DOHH2 (cell line): ENCODE measurements around the gene RTF2.

Source experiments
- H3F3A ChIP-seq: fragments of 200-600 bp; sonication (generic), shearing (Covaris generic); 2 replicates; pipeline ENCODE4 v1.6.0; 2016; ENCODE audit warnings: antibody characterized with exemption, mild to moderate bottlenecking; ENCODE audit not compliant: control insufficient read depth, insufficient read depth
- H3K27ac ChIP-seq: fragments of 200-600 bp; sonication (generic); 2 replicates; pipeline ENCODE4 v1.5.1; 2014; ENCODE audit warnings: low read depth, mild to moderate bottlenecking, low read length, moderate library complexity
- H3K27me3 ChIP-seq: fragments of 200-600 bp; sonication (generic); 2 replicates; pipeline ENCODE4 v1.6.1; 2014; ENCODE audit warnings: mild to moderate bottlenecking, low read length, mixed read lengths; ENCODE audit not compliant: control insufficient read depth
- H3K36me3 ChIP-seq: fragments of 200-600 bp; sonication (generic); 2 replicates; pipeline ENCODE4 v1.6.1; 2014; ENCODE audit warnings: mild to moderate bottlenecking, low read length, moderate library complexity, mixed read lengths; ENCODE audit not compliant: control insufficient read depth
- H3K4me1 ChIP-seq: fragments of 200-600 bp; sonication (generic); 2 replicates; pipeline ENCODE4 v1.6.1; 2014; ENCODE audit warnings: mild to moderate bottlenecking, low read length, mixed read lengths; ENCODE audit not compliant: control insufficient read depth
- H3K4me2 ChIP-seq: fragments of 200-600 bp; sonication (generic); 2 replicates; pipeline ENCODE4 v1.6.0; 2014; ENCODE audit warnings: mild to moderate bottlenecking, low read length, moderate library complexity
- H3K4me3 ChIP-seq: fragments of 200-600 bp; sonication (generic); 2 replicates; pipeline ENCODE4 v1.5.1; 2014; ENCODE audit warnings: mild to moderate bottlenecking, low read length, mixed read lengths
- H3K79me2 ChIP-seq: fragments of 200-600 bp; sonication (generic); 2 replicates; pipeline ENCODE4 v1.6.1; 2014; ENCODE audit warnings: mild to moderate bottlenecking, low read length, mixed read lengths; ENCODE audit not compliant: control insufficient read depth
- H3K9me2 ChIP-seq: fragments of 200-600 bp; sonication (generic); replicated peaks from 2 replicates; pipeline ENCODE4 v1.6.1; 2014; ENCODE audit warnings: mild to moderate bottlenecking, low read length, mixed read lengths; ENCODE audit not compliant: control insufficient read depth
- H3K9me3 ChIP-seq: fragments of 200-600 bp; sonication (generic); 2 replicates; pipeline ENCODE4 v1.6.1; 2014; ENCODE audit warnings: antibody characterized with exemption, low read length, mixed read lengths; ENCODE audit not compliant: control insufficient read depth, insufficient read depth
- H4K20me1 ChIP-seq: fragments of 200-600 bp; sonication (generic); 2 replicates; pipeline ENCODE4 v1.6.0; 2014; ENCODE audit warnings: low read depth, mild to moderate bottlenecking, antibody characterized with exemption, low read length, moderate library complexity; ENCODE audit not compliant: control insufficient read depth, insufficient read depth
- CTCF ChIP-seq: fragments of 200-600 bp; sonication (generic); IDR thresholded peaks from one replicate; pipeline ENCODE4 v1.5.1; 2014; ENCODE audit warnings: antibody characterized with exemption, mild to moderate bottlenecking, low read depth, low read length; ENCODE audit not compliant: poor library complexity, severe bottlenecking
- EZH2phosphoT487 ChIP-seq: fragments of 200-600 bp; sonication (generic); IDR thresholded peaks from 2 replicates; pipeline ENCODE4 v1.6.1; 2017; ENCODE audit warnings: borderline replicate concordance, mild to moderate bottlenecking, antibody characterized with exemption, low read length, moderate library complexity, mixed read lengths

Gene RTF2

GRCh38 chr20:56422076-56422823 lies 46.2 kb upstream of the RTF2 start:
- Histone ChIP-seq H3K36me3 (no peaks in the 10 kb centered on the region), H3K27me3 (no peaks in the 10 kb centered on the region; the same call in 1 of the 2 replicates), H4K20me1 (no peaks in the 10 kb centered on the region), H3K4me3 (no peak overlapping the region), H3K79me2 (no peaks in the 10 kb centered on the region), H3K4me2 (no peak overlapping the region), H3K4me1 (no peaks in the 10 kb centered on the region), H3K9me2 (no peaks in the 10 kb centered on the region), H3K9me3 (no peaks in the 10 kb centered on the region), H3K27ac (no peak overlapping the region), H3F3A (no peaks in the 10 kb centered on the region)
- TF ChIP-seq CTCF (no peak), EZH2phosphoT487 (no peak)

- Histone ChIP-seq H3K9me2 (no peaks in the 10 kb centered on the region), H3K27ac (no peak overlapping the region), H3K9me3 (no peaks in the 10 kb centered on the region), H3K27me3 (no peaks in the 10 kb centered on the region; the same call in 1 of the 2 replicates), H3K4me2 (no peak overlapping the region), H3F3A (no peaks in the 10 kb centered on the region), H3K4me3 (no peak overlapping the region), H3K79me2 (no peaks in the 10 kb centered on the region), H3K4me1 (peaks cover 3% of the 10 kb centered on the region), H4K20me1 (no peaks in the 10 kb centered on the region), H3K36me3 (no peaks in the 10 kb centered on the region)
- TF ChIP-seq CTCF = no peak
- no peak for TF ChIP-seq EZH2phosphoT487
Observed at GRCh38 chr20:56422824-56423189, 45.6 kb upstream of the RTF2 start.

DNA sequence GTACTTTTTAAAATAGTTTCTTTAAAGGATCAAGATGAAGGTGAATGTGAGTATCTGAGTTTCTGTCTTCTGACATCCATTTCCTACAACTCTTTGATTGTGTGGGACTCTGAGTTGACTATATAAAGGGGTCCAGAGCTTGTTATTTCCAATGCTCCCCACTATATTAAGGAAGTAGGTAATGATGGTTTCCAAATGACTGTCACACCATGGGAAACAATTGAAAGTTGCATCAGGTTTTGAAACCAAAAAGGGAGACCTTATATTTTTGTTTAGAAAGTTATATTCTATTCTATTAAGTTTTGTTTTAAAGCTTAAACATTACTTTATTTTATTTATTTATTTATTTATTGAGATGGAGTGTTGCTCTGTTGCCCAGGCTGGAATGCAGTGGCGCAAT lies 45.2 kb upstream of the RTF2 start:
- H3K27me3 ChIP-seq = no peaks in the 10 kb centered on the region; the same call in 1 of the 2 replicates
- no peak overlapping the region for H3K27ac ChIP-seq
- no peaks in the 10 kb centered on the region for H3K79me2 ChIP-seq
- no peak overlapping the region for H3K4me3 ChIP-seq
- no peaks in the 10 kb centered on the region for H4K20me1 ChIP-seq
- no peaks in the 10 kb centered on the region for H3K9me3 ChIP-seq
- H3K9me2 ChIP-seq = no peaks in the 10 kb centered on the region
- peaks cover 7% of the 10 kb centered on the region for H3K4me1 ChIP-seq
- H3F3A ChIP-seq = no peaks in the 10 kb centered on the region
- TF ChIP-seq CTCF = no peak
- no peak for TF ChIP-seq EZH2phosphoT487
- no peaks in the 10 kb centered on the region for H3K36me3 ChIP-seq
- H3K4me2 ChIP-seq = no peak overlapping the region
